WI38 (cell line): ENCODE data around the gene BRCA1.
"Not testable (repeated sequence)": the region's sequence is repeated elsewhere in the genome, so short reads cannot be mapped to it uniquely, and the experiment has no call there.

Source experiments
- H3K4me3 ChIP-seq: 2 replicates; pipeline ENCODE4 v1.5.1; 2011; ENCODE audit warnings: low read depth, mild to moderate bottlenecking, control low read depth, low read length
- CTCF ChIP-seq: IDR thresholded peaks from 2 replicates; pipeline ENCODE4 v1.5.1; 2012; ENCODE audit warnings: low read depth, mild to moderate bottlenecking, control low read depth, low read length

BRCA1 gene

GRCh38 chr17:43069368-43069898 is 55.7 kb downstream of the BRCA1 start:
- H3K4me3 ChIP-seq: no peak overlapping the region
- TF ChIP-seq CTCF: no peak

- TF ChIP-seq CTCF: no peak
- no peak overlapping the region for H3K4me3 ChIP-seq
Observed at GRCh38 chr17:43068570-43069367, 56.4 kb downstream of the BRCA1 start.

GRCh38 chr17:43062984-43063638 is 62.1 kb downstream of the BRCA1 start:
- H3K4me3 ChIP-seq: no peak overlapping the region
- TF ChIP-seq CTCF: no peak

GRCh38 chr17:43056051-43056450 is 69.1 kb downstream of the BRCA1 start:
- no peak overlapping the region for H3K4me3 ChIP-seq
- no peak for TF ChIP-seq CTCF

GRCh38 chr17:43053008-43053407 is 72.2 kb downstream of the BRCA1 start:
- not testable (repeated sequence) for H3K4me3 ChIP-seq

GRCh38 chr17:43051969-43052368 is 73.2 kb downstream of the BRCA1 start:
- H3K4me3 ChIP-seq: no peak overlapping the region
- TF ChIP-seq CTCF: no peak

- H3K4me3 ChIP-seq: no peak overlapping the region
- no peak for TF ChIP-seq CTCF
Observed at GRCh38 chr17:43044024-43044423, 81.1 kb downstream of the BRCA1 start.
